Measurements from ENCODE around the gene GLYR1.

GLYR1 gene

GRCh38 chr16:4825196-4825595 is 21.9 kb downstream of the GLYR1 start:
- Histone ChIP-seq H4K20me1 (ENCODE audit: insufficient read depth, low read length) (no peaks in the 10 kb centered on the region), H3K4me1 (ENCODE audit: low read length) (no peaks in the 10 kb centered on the region), H3K36me3 (replicated peaks; ENCODE audit: insufficient read depth, low read length) (peaks cover 18% of the 10 kb centered on the region), H3K27ac (ENCODE audit: low read length) (no peak overlapping the region), H3K9ac (ENCODE audit: low read length) (no peak overlapping the region), H2AFZ (ENCODE audit: low read length) (no peak overlapping the region), H3K79me2 (ENCODE audit: low read length) (0 out of 2 replicates have a peak, but pooled peaks cover 8% of the 10 kb centered on the region), H3K4me3 (ENCODE audit: low read length) (no peak overlapping the region), H3F3A (ENCODE audit: insufficient read depth, low read length) (no peaks in the 10 kb centered on the region), H3K27me3 (replicated peaks; ENCODE audit: insufficient read depth, low read length) (no peaks in the 10 kb centered on the region), H3K9me2 (replicated peaks; ENCODE audit: insufficient read depth, low read length) (no peaks in the 10 kb centered on the region), H3K4me2 (ENCODE audit: low read depth, low read length) (no peak overlapping the region), H3K9me3 (replicated peaks; ENCODE audit: insufficient read depth, low read length) (no peaks in the 10 kb centered on the region)
- TF ChIP-seq EZH2phosphoT487 (IDR thresholded peaks at IDR 0.05; ENCODE audit: low read length): no peak
- no peak for TF ChIP-seq EZH2 (optimal IDR thresholded peaks at IDR 0.05; ENCODE audit: low read depth, low read length)
- TF ChIP-seq CTCF (IDR thresholded peaks at IDR 0.05; ENCODE audit: low read length): no peak
- DNase-seq: no peak

- DNase-seq: no peak
- Histone ChIP-seq H3K4me2 (ENCODE audit: low read depth, low read length) (no peak overlapping the region), H3K9me3 (replicated peaks; ENCODE audit: insufficient read depth, low read length) (no peaks in the 10 kb centered on the region), H4K20me1 (ENCODE audit: insufficient read depth, low read length) (no peaks in the 10 kb centered on the region), H3K79me2 (ENCODE audit: low read length) (no peaks in the 10 kb centered on the region), H2AFZ (ENCODE audit: low read length) (no peak overlapping the region), H3K9ac (ENCODE audit: low read length) (no peak overlapping the region), H3K36me3 (replicated peaks; ENCODE audit: insufficient read depth, low read length) (peaks cover 14% of the 10 kb centered on the region), H3K4me1 (ENCODE audit: low read length) (no peaks in the 10 kb centered on the region), H3F3A (ENCODE audit: insufficient read depth, low read length) (no peaks in the 10 kb centered on the region), H3K27ac (ENCODE audit: low read length) (no peak overlapping the region), H3K4me3 (ENCODE audit: low read length) (no peak overlapping the region), H3K27me3 (replicated peaks; ENCODE audit: insufficient read depth, low read length) (no peaks in the 10 kb centered on the region), H3K9me2 (replicated peaks; ENCODE audit: insufficient read depth, low read length) (no peaks in the 10 kb centered on the region)
- no peak for TF ChIP-seq CTCF (IDR thresholded peaks at IDR 0.05; ENCODE audit: low read length)
- TF ChIP-seq EZH2 (optimal IDR thresholded peaks at IDR 0.05; ENCODE audit: low read depth, low read length): no peak
- TF ChIP-seq EZH2phosphoT487 (IDR thresholded peaks at IDR 0.05; ENCODE audit: low read length): no peak
These were observed 26.4 kb downstream of the GLYR1 start for GRCh38 chr16:4820652-4821051.

DNA sequence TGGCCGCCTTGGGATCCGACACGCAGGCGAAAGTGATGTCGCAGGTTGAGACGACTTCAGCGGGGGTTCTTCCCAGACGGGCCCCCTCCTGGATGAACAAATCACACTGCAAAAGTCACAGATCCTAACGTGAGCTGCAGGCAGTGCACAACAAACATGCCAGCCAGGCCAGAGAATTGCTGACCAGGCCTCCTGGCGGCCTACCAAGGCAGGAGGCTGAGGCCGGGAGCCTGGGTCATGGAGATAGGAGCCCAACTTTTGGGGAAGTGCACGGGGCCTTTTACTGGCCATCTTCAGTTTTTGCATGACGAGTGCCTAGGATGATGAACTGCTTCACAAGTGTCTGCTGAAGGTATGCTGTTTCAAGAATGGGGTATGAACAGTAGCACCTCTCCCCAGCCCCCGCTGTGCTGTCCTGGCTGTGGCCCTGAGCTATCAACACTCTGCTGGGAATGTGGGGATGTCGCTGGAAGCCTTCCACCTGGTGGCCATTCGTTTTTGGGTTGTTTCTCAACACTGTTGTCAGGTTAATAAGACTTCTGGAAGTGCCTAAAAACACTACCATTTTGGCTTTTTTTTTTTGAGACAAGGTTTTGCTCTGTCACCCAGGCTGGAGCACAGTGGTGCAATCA is 32.4 kb downstream of the GLYR1 start:
- no peak for TF ChIP-seq CTCF (IDR thresholded peaks at IDR 0.05; ENCODE audit: low read length)
- no peak for TF ChIP-seq EZH2phosphoT487 (IDR thresholded peaks at IDR 0.05; ENCODE audit: low read length)
- TF ChIP-seq EZH2 (optimal IDR thresholded peaks at IDR 0.05; ENCODE audit: low read depth, low read length): no peak
- H3K79me2 ChIP-seq (ENCODE audit: low read length): no peaks in the 10 kb centered on the region
- H3K9me2 ChIP-seq (replicated peaks; ENCODE audit: insufficient read depth, low read length): no peaks in the 10 kb centered on the region
- no peak overlapping the region for H3K9ac ChIP-seq (ENCODE audit: low read length)
- no peak overlapping the region for H3K4me2 ChIP-seq (ENCODE audit: low read depth, low read length)
- no peak for DNase-seq
- no peaks in the 10 kb centered on the region for H4K20me1 ChIP-seq (ENCODE audit: insufficient read depth, low read length)
- no peaks in the 10 kb centered on the region for H3K36me3 ChIP-seq (replicated peaks; ENCODE audit: insufficient read depth, low read length)
- no peak overlapping the region for H3K27ac ChIP-seq (ENCODE audit: low read length)
- peaks cover 3% of the 10 kb centered on the region; the same call in 1 of the 2 replicates for H3F3A ChIP-seq (ENCODE audit: insufficient read depth, low read length)
- H3K27me3 ChIP-seq (replicated peaks; ENCODE audit: insufficient read depth, low read length): no peaks in the 10 kb centered on the region
- H2AFZ ChIP-seq (ENCODE audit: low read length): no peak overlapping the region
- H3K4me1 ChIP-seq (ENCODE audit: low read length): no peaks in the 10 kb centered on the region
- no peaks in the 10 kb centered on the region for H3K9me3 ChIP-seq (replicated peaks; ENCODE audit: insufficient read depth, low read length)
- H3K4me3 ChIP-seq (ENCODE audit: low read length): no peak overlapping the region

Data from MM.1S (cell line).